Progenitor cell of endocrine pancreas (in vitro differentiated cells): Measurements from ENCODE around the gene MIPOL1. TPM values are rescaled to one million over a fixed set of nuclear protein-coding genes. Genes with fewer than 3 reads are reported as not detected.

Experiments used
- DNase-seq: peaks from one replicate; pipeline ENCODE4 v3.0.0; 2021; ENCODE audit warnings: low spot score; ENCODE audit not compliant: unreplicated experiment
- H3K27ac Mint-ChIP-seq: 2 replicates; pipeline ENCODE4 v1.8.0; 2021; ENCODE audit warnings: mild to moderate bottlenecking, moderate library complexity, mixed read lengths
- H3K27me3 Mint-ChIP-seq: 2 replicates; pipeline ENCODE4 v1.8.0; 2021; ENCODE audit warnings: mixed read lengths
- H3K36me3 Mint-ChIP-seq: 2 replicates; pipeline ENCODE4 v1.8.0; 2022; ENCODE audit warnings: mixed read lengths; ENCODE audit not compliant: insufficient read depth
- H3K4me1 Mint-ChIP-seq: 2 replicates; pipeline ENCODE4 v1.8.0; 2021; ENCODE audit warnings: low read depth, mixed read lengths
- H3K4me3 Mint-ChIP-seq: 2 replicates; pipeline ENCODE4 v1.8.0; 2021; ENCODE audit warnings: low read depth, mild to moderate bottlenecking, moderate library complexity, mixed read lengths
- H3K9me3 Mint-ChIP-seq: 2 replicates; pipeline ENCODE4 v1.8.0; 2021; ENCODE audit warnings: low read depth, mixed read lengths
- total RNA-seq: library from RNA; stranded (reverse); gene quantifications from 2 replicates; pipeline ENCODE4 v1.2.1, GENCODE V29; 2021
- TF ChIP-seq, protein P1 (sequence below): fragments of 200-600 bp; sonication (generic); IDR thresholded peaks from one replicate; pipeline ENCODE4 v1.5.0; 2021; ENCODE audit warnings: antibody characterized with exemption, mild to moderate bottlenecking; ENCODE audit not compliant: unreplicated experiment

Gene MIPOL1
- total RNA-seq, 1 donor from 2014 or later: 25.6 TPM

DNA sequence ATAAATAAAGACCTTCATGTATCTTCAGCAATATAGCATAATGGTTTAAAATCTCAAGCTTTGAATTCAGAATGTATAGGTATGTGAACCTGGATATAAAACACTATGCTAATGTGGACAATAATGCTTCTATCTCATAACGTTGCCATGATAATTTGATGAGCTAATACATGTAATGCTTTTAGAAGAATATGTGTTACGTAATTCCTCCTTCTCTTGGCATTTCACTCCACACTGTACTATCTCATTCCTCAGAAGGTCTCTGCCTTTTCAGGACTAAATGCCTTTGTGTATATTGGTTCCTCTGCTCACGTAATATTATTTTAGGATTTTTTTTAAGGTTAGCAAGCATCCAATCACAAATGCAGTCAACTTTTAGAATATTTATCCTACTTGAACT, 310.8 kb downstream of the MIPOL1 start:
- TF ChIP-seq, protein P1, sequence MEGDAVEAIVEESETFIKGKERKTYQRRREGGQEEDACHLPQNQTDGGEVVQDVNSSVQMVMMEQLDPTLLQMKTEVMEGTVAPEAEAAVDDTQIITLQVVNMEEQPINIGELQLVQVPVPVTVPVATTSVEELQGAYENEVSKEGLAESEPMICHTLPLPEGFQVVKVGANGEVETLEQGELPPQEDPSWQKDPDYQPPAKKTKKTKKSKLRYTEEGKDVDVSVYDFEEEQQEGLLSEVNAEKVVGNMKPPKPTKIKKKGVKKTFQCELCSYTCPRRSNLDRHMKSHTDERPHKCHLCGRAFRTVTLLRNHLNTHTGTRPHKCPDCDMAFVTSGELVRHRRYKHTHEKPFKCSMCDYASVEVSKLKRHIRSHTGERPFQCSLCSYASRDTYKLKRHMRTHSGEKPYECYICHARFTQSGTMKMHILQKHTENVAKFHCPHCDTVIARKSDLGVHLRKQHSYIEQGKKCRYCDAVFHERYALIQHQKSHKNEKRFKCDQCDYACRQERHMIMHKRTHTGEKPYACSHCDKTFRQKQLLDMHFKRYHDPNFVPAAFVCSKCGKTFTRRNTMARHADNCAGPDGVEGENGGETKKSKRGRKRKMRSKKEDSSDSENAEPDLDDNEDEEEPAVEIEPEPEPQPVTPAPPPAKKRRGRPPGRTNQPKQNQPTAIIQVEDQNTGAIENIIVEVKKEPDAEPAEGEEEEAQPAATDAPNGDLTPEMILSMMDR: no peak
- no peak for DNase-seq
- Mint-ChIP-seq H3K4me1 (peaks cover 4% of the 10 kb centered on the region), H3K9me3 (peaks cover 6% of the 10 kb centered on the region), H3K4me3 (no peak overlapping the region), H3K27ac (no peak overlapping the region), H3K27me3 (no peaks in the 10 kb centered on the region), H3K36me3 (peaks cover 6% of the 10 kb centered on the region)

DNA sequence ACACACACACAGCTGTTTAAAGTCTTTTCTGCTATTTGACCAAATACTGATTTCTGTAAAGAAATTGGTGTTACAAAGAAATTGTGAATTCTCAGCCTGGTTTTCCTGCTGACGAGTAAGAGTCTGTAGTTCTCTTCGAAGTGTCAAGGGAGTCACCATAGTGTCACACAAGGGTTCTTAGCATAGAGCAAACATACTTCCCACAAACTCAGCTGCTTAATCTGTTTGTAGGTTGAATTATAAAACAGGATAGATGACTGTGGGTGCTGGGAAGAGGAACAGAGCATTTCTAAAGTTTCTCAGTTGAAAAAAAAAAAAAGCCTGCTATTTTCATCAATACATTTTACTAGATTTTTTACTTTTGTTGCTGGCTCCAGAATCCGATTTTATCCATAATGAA, 314.4 kb downstream of the MIPOL1 start:
- peaks cover 2% of the 10 kb centered on the region for H3K36me3 Mint-ChIP-seq
- TF ChIP-seq, protein P1: no peak
- no peak overlapping the region for H3K27ac Mint-ChIP-seq
- H3K27me3 Mint-ChIP-seq: no peaks in the 10 kb centered on the region
- peaks cover 4% of the 10 kb centered on the region for H3K4me1 Mint-ChIP-seq
- H3K4me3 Mint-ChIP-seq: no peak overlapping the region
- no peak for DNase-seq
- peaks cover 2% of the 10 kb centered on the region for H3K9me3 Mint-ChIP-seq

DNA sequence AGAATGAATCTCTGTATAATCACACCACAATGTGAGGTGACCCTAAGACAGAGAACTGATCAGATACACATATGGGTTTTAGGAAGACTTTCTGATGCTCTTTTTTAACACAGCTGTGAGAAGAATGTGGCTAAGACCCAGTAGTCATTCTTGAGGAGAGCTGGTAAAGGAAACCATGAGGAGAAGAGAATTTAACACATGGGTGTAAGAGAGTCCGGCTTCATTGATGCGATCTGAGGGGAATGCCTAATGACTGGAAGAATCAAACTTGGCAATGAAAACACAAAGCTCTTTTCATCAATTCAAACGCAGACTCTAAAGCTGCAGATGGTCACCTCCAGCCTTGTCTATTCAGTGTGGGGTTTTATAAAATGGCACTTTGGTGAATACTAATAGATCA, 318.0 kb downstream of the MIPOL1 start:
- Mint-ChIP-seq H3K36me3 (peaks cover 2% of the 10 kb centered on the region), H3K4me3 (no peak overlapping the region), H3K27me3 (no peaks in the 10 kb centered on the region), H3K4me1 (peaks cover 4% of the 10 kb centered on the region), H3K9me3 (no peaks in the 10 kb centered on the region), H3K27ac (no peak overlapping the region)
- TF ChIP-seq, protein P1: no peak
- DNase-seq: no peak

- peaks cover 8% of the 10 kb centered on the region for H3K4me1 Mint-ChIP-seq
- peaks cover 3% of the 10 kb centered on the region for H3K36me3 Mint-ChIP-seq
- DNase-seq: no peak
- TF ChIP-seq, protein P1: no peak
- H3K27ac Mint-ChIP-seq: no peak overlapping the region
- H3K4me3 Mint-ChIP-seq: no peak overlapping the region
- no peaks in the 10 kb centered on the region for H3K27me3 Mint-ChIP-seq
- peaks cover 3% of the 10 kb centered on the region for H3K9me3 Mint-ChIP-seq
Observed at GRCh38 chr14:37526994-37527393, 329.3 kb downstream of the MIPOL1 start.

DNA sequence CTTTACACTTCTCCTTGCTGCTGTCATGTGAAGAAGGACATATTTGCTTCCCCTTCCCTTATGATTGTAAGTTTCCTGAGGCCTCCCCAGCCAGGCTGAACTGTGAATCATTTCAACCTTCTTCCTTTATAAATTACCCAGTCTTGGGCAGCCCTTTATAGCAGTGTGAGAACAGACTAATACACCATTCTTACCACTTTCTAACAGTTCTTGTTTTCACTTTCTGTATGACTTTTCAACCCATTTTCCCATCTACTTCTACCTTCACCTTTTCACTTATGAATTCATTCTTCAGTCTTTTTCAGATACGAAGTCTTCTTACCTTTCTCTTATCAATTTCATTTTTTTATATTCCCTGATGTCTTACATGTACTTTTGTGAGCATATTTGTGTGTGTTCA, 342.3 kb downstream of the MIPOL1 start:
- TF ChIP-seq, protein P1: no peak
- no peaks in the 10 kb centered on the region for H3K27me3 Mint-ChIP-seq
- no peak overlapping the region for H3K4me3 Mint-ChIP-seq
- peaks cover 6% of the 10 kb centered on the region for H3K4me1 Mint-ChIP-seq
- peaks cover 6% of the 10 kb centered on the region for H3K36me3 Mint-ChIP-seq
- H3K27ac Mint-ChIP-seq: no peak overlapping the region
- peaks cover 3% of the 10 kb centered on the region for H3K9me3 Mint-ChIP-seq
- no peak for DNase-seq
